NCI-H2171 treated with DMSO at 0.1 percent for 48 hours (cell line): Measurements from ENCODE around the gene LCOR.
A peak's percentile ranks its signal among the peaks of the same experiment; 100 is the strongest.
"Not testable (repeated sequence)": the region's sequence is repeated elsewhere in the genome, so short reads cannot be mapped to it uniquely, and the experiment has no call there.

Source experiments
- DNase-seq: peaks from one replicate; lab custom pipeline; 2025; lab: John Stamatoyannopoulos, UW

The LCOR gene

GRCh38 chr10:96831867-96832720, at the start of gene LCOR:
LCOR (plus strand) TSS chr10:96832298; CDS start chr10:96949058, 116,760 bp downstream.
- DNase-seq: peak; percentile 65

- no peak for DNase-seq
These were observed 47.8 kb upstream of the LCOR start for GRCh38 chr10:96784253-96784652.

GRCh38 chr10:96789571-96790108, 42.5 kb upstream of the LCOR start:
- DNase-seq: peak; percentile 80

- DNase-seq: no peak
These were observed 40.2 kb upstream of the LCOR start for GRCh38 chr10:96791902-96792301.

- DNase-seq: no peak
These were observed 37.0 kb upstream of the LCOR start for GRCh38 chr10:96794836-96795733.

- DNase-seq: no peak
These were observed 34.6 kb upstream of the LCOR start for GRCh38 chr10:96797485-96797884.

- no peak for DNase-seq
These were observed 28.8 kb upstream of the LCOR start for GRCh38 chr10:96803288-96803664.

GRCh38 chr10:96814264-96814663, 17.8 kb upstream of the LCOR start:
- no peak for DNase-seq

- not testable (repeated sequence) for DNase-seq
These were observed 13.1 kb upstream of the LCOR start for GRCh38 chr10:96818971-96819370.

- no peak for DNase-seq
These were observed 11.3 kb upstream of the LCOR start for GRCh38 chr10:96820765-96821164.

GRCh38 chr10:96826438-96826837, 5.7 kb upstream of the LCOR start:
- DNase-seq: no peak

GRCh38 chr10:96828609-96829008, 3.5 kb upstream of the LCOR start:
- no peak for DNase-seq

GRCh38 chr10:96829029-96829773, 2.9 kb upstream of the LCOR start:
- no peak for DNase-seq

- peak; percentile 21 for DNase-seq
These were observed 1.4 kb upstream of the LCOR start for GRCh38 chr10:96830511-96831199.

GRCh38 chr10:96831200-96831866, 765 bp upstream of the LCOR start:
- no peak for DNase-seq

GRCh38 chr10:96832721-96833219, 672 bp downstream of the LCOR start:
- DNase-seq: peak; percentile 65

GRCh38 chr10:96833220-96834001, 1.3 kb downstream of the LCOR start:
- no peak for DNase-seq

GRCh38 chr10:96834120-96834519, 2.0 kb downstream of the LCOR start:
- DNase-seq: no peak

GRCh38 chr10:96835899-96836298, 3.8 kb downstream of the LCOR start:
- no peak for DNase-seq

- DNase-seq: no peak
These were observed 6.4 kb downstream of the LCOR start for GRCh38 chr10:96838529-96838928.
